A549 (cell line): ENCODE measurements around the gene ASPG. TPM values are rescaled to one million over a fixed set of nuclear protein-coding genes. Genes with fewer than 3 reads are reported as not detected.

Source experiments
- ATAC-seq, 2 experiments: fragments of 200-7000 bp in 1 of 2; fragments of >200 bp in 1 of 2; cut with Nextera tagmentation in 1 of 2; cut with Tn5 transposase in 1 of 2; 3 replicates each; pipeline versions ENCODE4 v1.8.0 to v1.9.1; 2018 to 2020; ENCODE audit warnings: mild to moderate bottlenecking in 1 of 2, moderate library complexity in 1 of 2
- CTCF ChIA-PET: fragments of 300-600 bp; sonication (Branson Sonifier 250); formaldehyde crosslinking; extraction: SDS; loops from one replicate; lab custom pipeline; 2021; ENCODE audit warnings: antibody characterized with exemption, inconsistent platforms; lab: Yijun Ruan, JAX
- POLR2A ChIA-PET: fragments of 350-600 bp; formaldehyde crosslinking; extraction: SDS; loops from one replicate; lab custom pipeline; 2021; ENCODE audit warnings: antibody characterized with exemption, inconsistent platforms; lab: Yijun Ruan, JAX
- DNase-seq, 2 experiments: peaks; one replicate each; pipeline versions ENCODE4 v3.0.0 to v3.0.0-alpha.2; 2011 to 2016; ENCODE audit warnings: low read depth in 1 of 2, low spot score in 1 of 2
- FAIRE-seq: peaks from 2 replicates; lab custom pipeline; 2011; peaks lifted over from hg19 to GRCh38; lab: Jason Lieb, UNC
- H3K27ac ChIP-seq, 2 experiments: fragments of >200 bp; sonication (Bioruptor Twin); formaldehyde crosslinking; 3 replicates each; pipeline ENCODE4 v1.5.1; 2016 to 2017
- H3K4me1 ChIP-seq: fragments of >200 bp; sonication (Bioruptor Twin); formaldehyde crosslinking; 3 replicates; pipeline ENCODE4 v1.6.1; 2016
- H3K4me2 ChIP-seq: fragments of >200 bp; sonication (Bioruptor Twin); formaldehyde crosslinking; 3 replicates; pipeline ENCODE4 v1.6.1; 2016
- H3K4me3 ChIP-seq: fragments of >200 bp; sonication (Bioruptor Twin); formaldehyde crosslinking; 3 replicates; pipeline ENCODE4 v1.5.1; 2016
- H3K9me3 ChIP-seq: fragments of >200 bp; sonication (Bioruptor Twin); formaldehyde crosslinking; 3 replicates; pipeline ENCODE4 v1.6.1; 2016
- CEBPB ChIP-seq, 2 experiments: fragments of >200 bp in 1 of 2; sonication (Bioruptor Twin) in 1 of 2; formaldehyde crosslinking in 1 of 2; IDR thresholded peaks; 2 replicates each; pipeline ENCODE4 v1.6.1; 2012 to 2016
- CHD4 ChIP-seq: fragments of 200-600 bp; sonication (generic); IDR thresholded peaks from 2 replicates; pipeline ENCODE4 v1.6.1; 2016; ENCODE audit warnings: antibody characterized with exemption, mild to moderate bottlenecking, borderline replicate concordance
- CTCF ChIP-seq: fragments of >200 bp; sonication (Bioruptor Twin); formaldehyde crosslinking; IDR thresholded peaks from 3 replicates; pipeline ENCODE4 v1.5.1; 2016
- E2F6 ChIP-seq: IDR thresholded peaks from 2 replicates; pipeline ENCODE4 v1.6.1; 2012; ENCODE audit warnings: low read depth, borderline replicate concordance
- ELK1 ChIP-seq: fragments of 150-350 bp; IDR thresholded peaks from 2 replicates; pipeline ENCODE4 v1.6.1; 2014; ENCODE audit warnings: low read depth, mild to moderate bottlenecking, low read length
- ESRRA ChIP-seq: fragments of 150-350 bp; IDR thresholded peaks from 2 replicates; pipeline ENCODE4 v1.6.1; 2014; ENCODE audit warnings: mild to moderate bottlenecking, low read length, borderline replicate concordance
- FOSB ChIP-seq: fragments of 250-450 bp; sonication (Bioruptor Pico); IDR thresholded peaks from 2 replicates; pipeline ENCODE4 v1.5.0; 2020; ENCODE audit warnings: mild to moderate bottlenecking, moderate library complexity
- FOXS1 ChIP-seq: fragments of 250-450 bp; sonication (Bioruptor Pico); IDR thresholded peaks from 2 replicates; pipeline ENCODE4 v1.5.0; 2020; ENCODE audit warnings: mild to moderate bottlenecking, moderate library complexity
- HMGXB4 ChIP-seq: fragments of 250-450 bp; sonication (Bioruptor Pico); IDR thresholded peaks from 2 replicates; pipeline ENCODE4 v1.5.0; 2021; ENCODE audit warnings: mild to moderate bottlenecking, moderate library complexity, borderline replicate concordance
- HOXB13 ChIP-seq: fragments of 250-450 bp; sonication (Bioruptor Pico); IDR thresholded peaks from 2 replicates; pipeline ENCODE4 v1.5.0; 2020; ENCODE audit warnings: low read depth, mild to moderate bottlenecking, moderate library complexity
- JUN ChIP-seq, 2 experiments: fragments of >200 bp; sonication (Bioruptor Twin); formaldehyde crosslinking; IDR thresholded peaks; 2 replicates in 1 of 2; 3 replicates in 1 of 2; pipeline ENCODE4 v1.6.1; 2016 to 2017
- KDM5A ChIP-seq: fragments of 200-600 bp; sonication (generic); IDR thresholded peaks from 2 replicates; pipeline ENCODE4 v1.6.1; 2016; ENCODE audit warnings: antibody characterized with exemption, mild to moderate bottlenecking
- MAFK ChIP-seq: fragments of 450-650 bp; IDR thresholded peaks from 2 replicates; pipeline ENCODE4 v1.6.1; 2014; ENCODE audit not compliant: partially characterized antibody
- MAZ ChIP-seq: fragments of 150-350 bp; IDR thresholded peaks from 2 replicates; pipeline ENCODE4 v1.6.1; 2014; ENCODE audit warnings: antibody characterized with exemption, low read depth, low read length, borderline replicate concordance
- MYC ChIP-seq: IDR thresholded peaks from 2 replicates; pipeline ENCODE4 v1.6.1; 2012; ENCODE audit warnings: mild to moderate bottlenecking, inconsistent platforms, low read length, improper control_type of control experiment, borderline replicate concordance
- NFE2L2 ChIP-seq: fragments of 150-350 bp; conservative IDR thresholded peaks from 2 replicates; pipeline ENCODE4 v1.6.1; 2014; ENCODE audit warnings: low read length
- NR3C1 ChIP-seq: fragments of >200 bp; sonication (Bioruptor Twin); formaldehyde crosslinking; IDR thresholded peaks from 3 replicates; pipeline ENCODE4 v1.6.1; 2017
- PHF8 ChIP-seq: fragments of 200-600 bp; sonication (generic); IDR thresholded peaks from 2 replicates; pipeline ENCODE4 v1.6.1; 2016; ENCODE audit warnings: low read depth, mild to moderate bottlenecking, antibody characterized with exemption, moderate library complexity, borderline replicate concordance
- POLR2AphosphoS2 ChIP-seq: conservative IDR thresholded peaks from 2 replicates; pipeline ENCODE4 v1.6.1; 2012; ENCODE audit warnings: low read length, improper control_type of control experiment, inconsistent platforms
- RARB ChIP-seq: fragments of 250-450 bp; sonication (Bioruptor Pico); IDR thresholded peaks from 2 replicates; pipeline ENCODE4 v1.8.0; 2021; ENCODE audit warnings: mild to moderate bottlenecking, moderate library complexity
- SMC3 ChIP-seq: fragments of >200 bp; sonication (Bioruptor Twin); formaldehyde crosslinking; IDR thresholded peaks from 3 replicates; pipeline ENCODE4 v1.6.1; 2018; ENCODE audit warnings: inconsistent platforms
- TFCP2L1 ChIP-seq: fragments of 250-450 bp; sonication (Bioruptor Pico); IDR thresholded peaks from 2 replicates; pipeline ENCODE4 v1.5.0; 2021; ENCODE audit warnings: mild to moderate bottlenecking
- TP53 ChIP-seq: fragments of 250-450 bp; sonication (Bioruptor Pico); IDR thresholded peaks from 2 replicates; pipeline ENCODE4 v1.5.0; 2021; ENCODE audit warnings: mild to moderate bottlenecking, moderate library complexity
- USF2 ChIP-seq: fragments of 450-650 bp; IDR thresholded peaks from 2 replicates; pipeline ENCODE4 v1.6.1; 2014; ENCODE audit warnings: antibody characterized with exemption
- ZC3H11A ChIP-seq: fragments of 450-650 bp; IDR thresholded peaks from 2 replicates; pipeline ENCODE4 v1.6.1; 2014; ENCODE audit warnings: antibody characterized with exemption, mild to moderate bottlenecking
- WGBS: methylation state at CpG from one replicate; pipeline ENCODE4 v1.1.6; 2017; ENCODE audit errors: missing lambda C conversion rate; 5-methylcytosine and 5-hydroxymethylcytosine counted together
- polyA plus RNA-seq, 4 experiments: library from polyadenylated mRNA; depleted of rRNA in 3 of 4; stranded (reverse); fragments of >200 nt; fragmentation: RNase III in 1 of 4; extraction: RNeasy Plus Mini Kit Qiagen cat#74134 plus additional on column Dnase treatment in 1 of 4; gene quantifications; 2 replicates in 3 of 4; 3 replicates in 1 of 4; pipeline ENCODE4 v1.2.3, GENCODE V29; 2011 to 2017

ASPG gene
- polyA plus RNA-seq, 2 of the 4 experiments (the other 2 are of a cell fraction), result not detected

GRCh38 chr14:104047761-104048160, 37.7 kb upstream of the ASPG start:
- no peak for DNase-seq
- 75% methylated on average over 3 of the region's 3 CpGs for WGBS
- Histone ChIP-seq H3K4me1 (no peaks in the 10 kb centered on the region; the same call in 2 of the 3 replicates), H3K27ac (no peak overlapping the region), H3K9me3 (no peaks in the 10 kb centered on the region), H3K4me2 (no peak overlapping the region), H3K4me3 (no peak overlapping the region)
- ATAC-seq, result no peak
- CTCF ChIA-PET, result interaction anchor here (1.0 to 2.0 kb wide), 4 partner anchors 8 to 137 kb away, joined by 4 to 11 read pairs (median 4); no protein-coding TSS in a partner anchor
- POLR2A ChIA-PET, result no interaction called here
- no peak for FAIRE-seq
- TF ChIP-seq ZC3H11A, result no peak
- TF ChIP-seq CEBPB (IDR thresholded peaks at IDR 0.05), result no peak
- no peak for TF ChIP-seq NFE2L2
- TF ChIP-seq SMC3, result no peak
- TF ChIP-seq CTCF, result no peak
- TF ChIP-seq ESRRA, result no peak
- no peak for TF ChIP-seq HOXB13 (CRISPR knock-in tag)
- no peak for TF ChIP-seq CHD4
- TF ChIP-seq TP53 (CRISPR knock-in tag), result no peak
- no peak for TF ChIP-seq PHF8
- no peak for TF ChIP-seq POLR2AphosphoS2
- no peak for TF ChIP-seq FOXS1 (CRISPR knock-in tag)
- no peak for TF ChIP-seq ELK1
- TF ChIP-seq MYC, result no peak
- TF ChIP-seq FOSB (CRISPR knock-in tag), result no peak
- TF ChIP-seq JUN (IDR thresholded peaks at IDR 0.05), result no peak
- TF ChIP-seq, all 56 proteins: peak for 0

GRCh38 chr14:104048758-104049507, 36.6 kb upstream of the ASPG start:
- no peaks in the 10 kb centered on the region; the same call in 2 of the 3 replicates for H3K4me1 ChIP-seq
- no peak for DNase-seq
- 51% methylated on average over 2 of the region's 2 CpGs for WGBS
- H3K9me3 ChIP-seq, result no peaks in the 10 kb centered on the region
- FAIRE-seq, result no peak
- H3K4me3 ChIP-seq, result no peak overlapping the region
- ATAC-seq, result no peak
- no peak overlapping the region for H3K4me2 ChIP-seq
- peak overlapping the region in 1 of 2 experiments; percentile 36; a peak in 1 of 6 replicates for H3K27ac ChIP-seq
- POLR2A ChIA-PET, result no interaction called here
- CTCF ChIA-PET, result interaction anchor here (0.6 to 2.0 kb wide), 3 partner anchors 9 to 477 kb away, joined by 3 to 11 read pairs (median 4); no protein-coding TSS in a partner anchor
- TF ChIP-seq E2F6 (no peak), PHF8 (no peak), MAZ (no peak), NR3C1 (no peak), USF2 (no peak), HMGXB4 (CRISPR knock-in tag) (no peak), TFCP2L1 (CRISPR knock-in tag) (no peak), KDM5A (no peak), HOXB13 (CRISPR knock-in tag) (no peak), MAFK (no peak), RARB (CRISPR knock-in tag) (no peak)
